OCI-LY1 (cell line): ENCODE data around the gene TTLL9.

Source experiments
- CTCF ChIP-seq: fragments of 200-600 bp; sonication (generic), shearing (Covaris generic); IDR thresholded peaks from 2 replicates; pipeline ENCODE4 v1.5.1; 2017; ENCODE audit warnings: mild to moderate bottlenecking, antibody characterized with exemption, low read length, moderate library complexity, mixed read lengths
- EZH2 ChIP-seq: fragments of 200-600 bp; sonication (generic), shearing (Covaris generic); IDR thresholded peaks from 2 replicates; pipeline ENCODE4 v1.8.0; 2017; ENCODE audit warnings: borderline replicate concordance, mixed run types, mild to moderate bottlenecking, antibody characterized with exemption, low read length, moderate library complexity, mixed read lengths

GRCh38 chr20:31869673-31869941, 827 bp upstream of the TTLL9 start:
- TF ChIP-seq CTCF (no peak), EZH2 (no peak)
